GDM1 (cell line): ENCODE measurements around the gene NEDD8.

Experiments
- DNase-seq: peaks from one replicate; lab custom pipeline; 2025; lab: John Stamatoyannopoulos, UW

The NEDD8 gene

GRCh38 chr14:24263848-24264247 is 31.7 kb upstream of the NEDD8 start:
- no peak for DNase-seq

DNA sequence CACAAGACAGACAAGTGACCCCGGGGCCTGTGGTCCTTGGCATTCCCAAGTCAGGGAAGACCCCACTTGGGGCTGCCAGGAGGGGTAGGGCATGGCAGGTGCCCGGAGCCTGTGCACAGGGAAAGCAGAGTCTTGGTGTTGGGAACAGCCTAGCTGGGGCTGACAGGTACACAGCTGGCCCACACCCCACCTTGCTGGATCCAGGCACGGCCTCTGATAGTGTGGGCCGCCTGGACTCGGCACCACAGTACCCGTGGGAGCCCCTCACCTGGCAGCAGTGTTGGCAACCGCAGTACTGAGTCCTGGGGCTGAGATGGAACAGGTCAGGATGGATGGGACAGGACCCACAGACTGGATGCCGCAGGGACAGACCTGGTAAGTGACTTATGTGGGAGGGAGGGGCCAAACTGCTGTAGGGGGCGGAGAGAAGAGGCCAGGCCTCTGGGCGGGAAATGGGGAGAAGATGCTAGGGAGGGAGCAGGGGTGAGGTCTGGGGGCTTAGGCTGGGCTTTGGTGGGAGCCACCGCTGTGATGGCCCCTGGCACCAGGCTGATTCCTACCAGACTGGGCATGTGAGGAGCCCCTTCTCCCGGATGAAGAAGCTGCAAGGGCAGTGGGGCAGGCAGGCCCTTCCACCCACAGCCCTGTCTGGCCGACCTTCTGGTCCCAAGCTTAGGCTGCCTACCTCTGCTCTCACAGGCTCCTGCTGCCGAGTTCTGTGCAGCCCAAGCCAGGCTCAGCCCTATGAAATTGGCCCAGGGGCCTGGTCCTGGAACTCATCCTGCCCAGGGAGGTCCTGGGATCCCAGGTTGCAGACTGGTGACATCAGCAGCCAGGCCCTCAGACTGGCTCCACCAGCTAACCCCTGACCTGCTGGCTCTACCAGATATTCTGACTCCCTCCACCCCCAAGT is 30.9 kb upstream of the NEDD8 start, which contains the start of gene TGM1:
TGM1 (minus strand) TSS at position 357 of the 913 bp plus-strand sequence. CDS start 825 bp downstream, outside the sequence.
- no peak for DNase-seq

GRCh38 chr14:24261969-24262327 is 29.8 kb upstream of the NEDD8 start:
- no peak for DNase-seq

DNA sequence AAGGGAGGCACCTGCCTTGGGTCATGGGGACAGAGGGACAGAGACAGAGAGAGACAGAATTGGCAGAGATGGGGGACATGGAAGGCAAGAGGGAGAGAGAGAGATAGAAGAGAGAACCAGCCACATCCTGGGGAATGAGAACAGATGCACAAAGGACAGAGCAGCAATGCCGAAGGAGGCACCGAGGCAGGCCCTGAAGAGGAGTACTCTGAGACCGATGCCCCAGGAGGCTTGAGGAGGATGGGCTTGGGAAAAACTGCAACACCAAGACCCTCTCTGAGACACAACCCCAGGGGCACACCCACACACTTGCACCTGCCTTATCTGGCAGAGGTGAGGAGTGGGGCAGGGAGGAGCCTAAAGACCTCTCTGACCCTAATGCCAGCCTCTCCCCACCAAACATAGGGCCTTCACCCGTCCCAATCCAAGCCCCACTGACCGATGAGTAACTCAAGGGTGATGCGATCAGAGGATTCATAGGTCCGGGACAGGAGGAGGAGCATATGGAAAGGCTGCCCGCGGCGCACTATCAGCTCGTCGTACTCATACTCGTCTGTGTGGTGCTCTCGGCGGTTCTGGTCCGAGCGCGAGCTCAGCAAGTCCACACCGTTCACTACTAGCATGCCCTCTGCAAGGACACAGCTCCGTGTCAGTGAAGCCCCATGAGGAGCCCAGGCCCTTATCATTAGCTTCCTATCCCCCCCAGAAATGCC is 29.2 kb upstream of the NEDD8 start:
- no peak for DNase-seq

- no peak for DNase-seq
Observed at GRCh38 chr14:24260780-24261157, 28.6 kb upstream of the NEDD8 start.

DNA sequence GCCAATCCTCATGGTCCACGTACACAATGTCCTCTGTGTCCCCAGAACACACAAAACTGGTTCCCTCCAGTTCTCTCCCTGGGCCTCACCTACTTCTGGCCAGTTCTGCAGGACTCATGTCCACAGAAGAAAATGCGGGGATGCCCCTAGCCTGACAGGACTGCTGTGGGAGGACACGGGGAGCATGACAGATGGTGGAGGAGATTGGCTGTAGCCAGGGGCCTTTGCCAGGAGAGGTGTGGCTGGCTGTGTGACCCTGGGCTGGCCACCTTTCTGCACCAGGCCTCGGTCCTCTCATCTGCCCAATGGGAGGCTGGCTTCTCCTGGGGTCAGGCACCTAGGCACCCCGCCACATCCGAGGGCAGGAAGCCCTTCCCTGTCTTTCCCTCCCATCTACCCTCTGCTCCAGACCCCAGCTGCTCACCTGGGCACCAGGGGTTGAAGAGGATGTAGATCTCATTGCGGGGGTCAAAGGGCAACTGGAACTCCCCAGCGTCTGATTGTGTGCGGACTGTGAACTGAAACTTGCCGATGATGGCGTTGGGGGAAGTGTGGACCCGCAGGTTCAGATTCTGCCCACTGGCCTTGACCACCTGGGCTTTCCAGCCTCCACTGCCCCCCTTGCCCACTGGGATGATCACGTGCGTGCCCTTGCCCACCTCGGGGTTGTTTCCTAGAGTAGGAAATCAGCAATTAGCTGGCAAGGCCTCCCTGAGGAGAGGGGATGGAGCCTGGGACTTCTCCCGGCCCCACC is 28.0 kb upstream of the NEDD8 start:
- no peak for DNase-seq

DNA sequence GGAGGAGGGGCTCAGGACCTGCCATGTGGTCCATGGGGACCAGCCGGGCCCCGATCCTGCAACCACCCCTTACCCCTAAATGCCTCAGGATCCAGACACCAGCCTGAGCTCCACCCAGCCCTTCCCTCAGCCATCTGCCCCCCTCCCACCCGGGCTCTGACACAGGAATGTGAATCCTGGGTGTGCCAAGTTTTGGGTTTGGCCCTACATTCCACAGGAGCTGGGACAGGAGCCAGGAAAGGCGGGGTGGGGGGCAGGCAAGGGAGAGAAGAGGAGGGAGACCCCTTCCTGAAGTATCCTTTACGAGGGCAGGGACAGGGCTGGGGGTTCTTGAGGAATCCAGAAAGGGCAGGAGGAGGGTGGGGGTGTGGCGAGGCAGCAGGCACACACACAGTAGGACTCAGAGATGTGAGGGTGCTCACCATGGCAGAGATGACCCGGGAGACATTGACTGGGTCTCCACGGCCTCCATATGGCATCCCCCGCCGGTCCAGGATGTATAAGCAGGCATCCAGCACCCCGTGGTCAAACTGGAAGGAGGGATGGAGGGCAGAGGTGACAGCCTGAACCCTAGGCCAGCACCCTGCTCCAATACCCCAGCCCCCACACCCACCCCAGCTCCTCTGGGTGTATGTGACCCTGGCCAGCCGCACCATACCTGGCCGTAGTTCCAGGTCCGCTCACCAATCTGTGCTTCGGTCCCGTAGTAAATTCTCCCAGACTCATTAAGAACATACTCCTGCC is 27.3 kb upstream of the NEDD8 start:
- DNase-seq, result no peak

DNA sequence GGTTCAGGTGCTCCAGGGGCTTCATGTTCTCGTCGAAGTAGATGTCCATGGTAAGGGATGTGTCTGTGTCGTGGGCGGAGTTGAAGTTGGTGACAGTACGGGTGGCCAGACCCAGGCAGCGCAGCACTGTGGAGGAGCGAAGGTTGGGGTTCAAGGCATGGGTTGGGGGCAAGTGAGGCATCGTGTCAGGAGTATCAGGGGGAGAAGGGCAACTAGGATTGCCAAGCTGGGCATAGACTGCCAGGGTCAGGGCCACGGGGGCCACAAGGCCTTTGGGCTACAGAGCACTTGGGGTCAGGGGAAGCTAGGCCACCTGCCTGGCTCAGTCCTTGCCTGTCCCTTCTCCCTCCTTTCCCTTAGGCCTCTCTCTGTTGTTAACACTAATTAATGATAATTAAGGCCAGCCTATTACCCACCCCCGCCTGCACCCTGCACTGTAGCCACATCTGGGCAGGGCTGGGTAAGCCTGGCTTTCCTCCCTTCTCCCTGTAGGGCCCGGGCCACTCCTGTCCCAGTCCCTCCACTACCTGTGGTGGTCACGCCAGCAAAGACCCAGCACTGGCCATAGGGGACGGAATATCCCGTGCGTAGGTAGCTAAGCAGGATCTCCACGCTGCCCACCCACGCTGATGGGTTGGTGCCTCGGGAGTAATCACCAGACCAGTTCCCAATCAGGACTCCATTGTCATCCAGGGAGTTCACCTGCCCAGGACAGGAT is 26.5 kb upstream of the NEDD8 start:
- DNase-seq, result no peak

DNA sequence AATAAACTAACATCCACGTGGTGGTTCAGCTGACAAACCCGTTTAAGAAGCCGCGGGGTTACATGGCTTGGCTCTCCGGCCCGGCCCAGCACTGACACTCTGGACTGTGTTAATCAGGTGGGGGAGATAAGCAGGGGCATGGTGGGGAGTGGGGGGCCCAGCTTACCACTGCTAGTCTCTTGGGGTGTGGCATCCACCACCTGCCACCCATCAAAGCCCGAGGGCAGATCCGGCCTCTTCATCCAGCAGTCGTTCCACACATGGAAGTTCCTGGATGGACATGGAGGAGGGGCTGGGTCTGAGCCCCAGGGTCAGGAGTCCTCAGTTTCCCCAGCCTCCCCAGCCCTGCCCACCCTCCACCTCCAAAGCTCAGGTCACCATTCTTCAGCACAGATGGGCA is 26.0 kb upstream of the NEDD8 start:
- DNase-seq, result no peak

- DNase-seq, result no peak
Observed at GRCh38 chr14:24256960-24257359, 24.8 kb upstream of the NEDD8 start.

- DNase-seq, result no peak
Observed at GRCh38 chr14:24255931-24256711, 24.0 kb upstream of the NEDD8 start.

- DNase-seq, result no peak
Observed at GRCh38 chr14:24255438-24255837, 23.3 kb upstream of the NEDD8 start.

GRCh38 chr14:24254630-24255392 is 22.6 kb upstream of the NEDD8 start:
- no peak for DNase-seq

GRCh38 chr14:24253936-24254335 is 21.8 kb upstream of the NEDD8 start:
- no peak for DNase-seq

DNA sequence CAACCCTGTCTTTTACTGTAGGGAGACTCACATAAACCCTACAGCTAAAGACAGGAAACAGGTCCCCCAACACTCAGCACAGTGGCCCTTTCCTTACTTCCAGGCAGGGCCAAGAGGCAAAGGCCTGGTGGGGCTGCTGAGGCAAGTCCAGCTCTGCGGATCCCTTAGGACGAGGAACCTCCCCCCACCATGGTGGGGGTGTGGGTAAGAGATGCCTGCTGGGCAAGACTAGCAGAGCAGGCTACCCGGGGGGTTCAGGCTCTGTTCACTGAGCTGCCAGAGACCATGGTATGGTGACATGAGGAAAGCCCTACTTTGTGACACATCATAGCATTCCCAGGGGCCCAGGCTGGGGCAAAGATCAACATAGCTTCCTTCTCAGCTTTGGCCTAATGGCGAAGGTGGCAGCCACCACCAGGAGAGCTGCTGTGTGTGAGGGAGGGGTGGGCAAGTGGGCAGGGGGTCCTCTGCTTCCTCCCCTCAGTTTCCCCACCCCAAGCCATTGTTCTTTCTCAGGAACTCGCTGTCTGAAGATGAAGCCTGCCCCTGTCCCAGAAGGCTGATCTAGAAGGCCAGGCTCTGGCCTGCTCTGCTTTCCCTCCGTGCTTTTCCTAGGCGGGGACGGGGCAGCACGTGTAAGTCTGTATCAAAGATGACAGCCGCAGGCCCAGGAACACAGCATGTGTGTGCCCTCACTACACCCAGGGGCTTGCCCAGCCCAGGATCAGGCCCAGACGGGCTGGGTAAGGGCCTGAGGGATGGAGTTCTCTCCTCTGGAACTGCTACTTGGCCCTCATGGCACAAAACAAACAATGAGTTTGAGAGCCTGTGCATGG is 20.3 kb upstream of the NEDD8 start:
- no peak for DNase-seq

DNA sequence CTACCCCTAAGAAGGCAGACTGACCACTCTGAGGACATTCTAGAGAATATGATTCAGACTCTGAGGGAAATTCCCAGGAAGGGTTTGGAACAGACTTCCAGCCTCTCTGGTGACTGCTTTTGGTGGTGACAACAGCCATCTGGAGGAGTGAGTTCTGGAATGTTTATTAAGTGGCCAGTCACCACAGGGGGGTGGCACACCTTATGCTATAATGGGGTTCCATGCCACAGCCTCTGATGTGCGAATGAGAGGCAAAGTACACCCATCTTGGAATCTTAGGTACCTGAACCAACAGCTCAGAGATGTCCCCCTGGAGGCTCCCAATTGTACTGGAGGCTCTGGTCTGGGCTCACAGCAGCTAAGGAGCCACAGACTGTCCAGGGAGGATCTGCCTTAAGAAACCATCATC is 19.7 kb upstream of the NEDD8 start:
- no peak for DNase-seq

DNA sequence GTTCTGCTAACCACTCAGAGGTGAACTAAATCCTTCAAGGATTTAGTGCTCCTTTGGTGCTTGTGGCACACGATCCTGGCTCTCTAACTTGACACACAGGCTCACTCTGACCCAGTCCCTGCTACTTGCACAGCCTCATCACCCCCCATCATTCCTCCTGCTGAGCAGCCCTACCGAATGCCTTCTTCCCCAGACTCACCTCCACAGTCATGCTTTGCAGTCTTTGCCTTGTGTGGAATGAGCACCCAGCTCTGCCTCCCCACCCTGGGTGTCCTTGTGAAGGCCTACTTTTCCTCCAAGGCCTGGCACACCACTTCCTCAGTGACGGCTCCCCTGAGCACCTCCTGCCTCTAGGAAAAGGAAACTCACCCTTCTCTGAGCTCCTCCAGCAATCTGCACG is 18.2 kb upstream of the NEDD8 start:
- DNase-seq, result no peak

DNA sequence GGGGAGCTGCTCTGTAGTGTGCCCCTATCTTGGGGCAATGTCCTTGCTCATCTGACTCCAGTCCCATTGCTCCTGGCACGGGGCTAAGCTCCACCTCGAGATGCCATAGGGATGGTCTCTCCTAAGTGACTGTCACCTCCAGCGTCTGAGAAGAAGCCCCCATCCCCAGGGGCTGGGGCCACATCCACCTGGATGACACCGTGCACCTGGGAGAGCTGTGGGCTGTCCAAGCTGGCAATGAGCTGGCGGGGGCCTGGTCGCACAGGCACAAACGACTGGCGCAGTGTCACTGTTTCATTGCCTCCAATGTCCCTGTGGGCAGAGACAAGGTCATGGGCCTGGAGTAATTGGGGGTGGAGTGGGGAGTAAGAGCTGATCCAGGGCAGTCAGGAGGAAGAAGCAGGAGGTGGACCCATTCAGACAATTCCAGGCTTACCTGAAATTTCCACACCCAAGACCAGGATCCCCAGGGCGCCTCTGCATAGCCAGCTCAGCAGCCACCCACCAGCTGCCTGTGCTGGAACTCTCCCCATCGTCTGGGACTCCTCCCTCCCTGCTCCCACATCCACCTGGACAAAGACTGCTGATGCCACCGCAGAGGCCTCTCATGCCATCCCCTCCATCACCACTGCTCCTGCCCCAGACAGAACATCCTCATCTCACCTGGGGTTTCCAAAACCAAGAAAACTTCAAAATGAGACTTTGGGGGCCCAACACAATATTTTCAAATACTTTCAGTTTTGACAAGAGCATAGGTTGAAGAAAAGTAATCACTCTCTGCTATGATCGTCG is 17.3 kb upstream of the NEDD8 start:
- no peak for DNase-seq
